GM21390 (cell line): Measurements from ENCODE around the gene DNTTIP2.
"Not testable (repeated sequence)": the region's sequence is repeated elsewhere in the genome, so short reads cannot be mapped to it uniquely, and the experiment has no call there.

Source experiments
- ATAC-seq: cut with Tn5 transposase; IDR thresholded peaks from one replicate; pipeline ENCODE4 v1.9.1; 2021; ENCODE audit not compliant: unreplicated experiment

DNTTIP2 gene

DNA sequence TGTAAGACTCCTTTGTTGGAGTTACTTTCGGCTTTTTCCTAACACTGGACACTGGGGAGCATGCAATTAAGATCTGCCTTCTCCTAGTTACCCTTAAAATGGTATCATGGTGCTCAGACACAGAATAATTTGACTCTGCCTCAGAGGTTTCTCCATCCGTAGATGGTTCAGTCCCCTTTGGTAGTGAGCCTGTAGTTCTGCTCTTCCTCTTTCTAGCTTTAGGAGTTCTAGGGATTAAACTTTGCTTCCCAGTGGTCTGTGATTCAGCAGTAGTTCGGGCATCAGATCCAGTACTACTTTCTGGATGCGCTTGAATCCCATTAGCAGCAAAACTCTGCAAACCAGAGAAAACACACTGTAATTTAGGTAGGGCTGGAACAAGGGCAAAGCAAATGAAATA lies 1.5 kb downstream of the DNTTIP2 start:
- ATAC-seq: no peak

- no peak for ATAC-seq
Measured at GRCh38 chr1:93876244-93876643, 2.8 kb downstream of the DNTTIP2 start.

DNA sequence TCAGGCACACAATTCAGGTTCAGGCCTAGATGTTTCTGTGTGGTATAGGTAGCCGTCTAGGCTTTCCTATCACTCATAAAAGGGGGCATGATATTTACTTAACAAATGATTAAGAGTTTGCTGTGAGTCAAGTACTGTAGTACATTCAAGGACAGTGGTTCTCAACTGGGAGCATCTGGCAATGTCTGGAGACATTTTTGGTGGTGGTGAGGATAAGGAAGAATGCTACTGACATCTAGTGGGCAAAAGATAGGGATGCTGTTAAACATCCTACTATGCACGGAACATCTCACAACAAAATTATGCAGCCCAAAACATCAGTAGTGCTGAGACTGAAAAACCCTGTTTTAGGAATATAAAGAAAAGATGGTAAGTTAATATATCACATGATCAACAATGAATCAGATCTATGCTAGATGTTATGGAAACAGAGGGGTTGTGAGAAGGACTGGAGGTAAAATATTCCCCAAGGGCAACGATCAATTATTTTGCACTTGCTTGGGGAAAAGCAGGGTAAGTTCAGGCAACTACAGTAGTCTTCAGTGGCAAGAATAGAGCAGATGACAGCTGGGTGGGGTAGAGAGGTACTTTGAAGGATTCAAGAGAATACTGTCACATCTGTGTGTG lies 4.9 kb downstream of the DNTTIP2 start:
- ATAC-seq: no peak

- no peak for ATAC-seq
Measured at GRCh38 chr1:93871366-93871765, 7.6 kb downstream of the DNTTIP2 start.

GRCh38 chr1:93869653-93870052 lies 9.4 kb downstream of the DNTTIP2 start:
- no peak for ATAC-seq

DNA sequence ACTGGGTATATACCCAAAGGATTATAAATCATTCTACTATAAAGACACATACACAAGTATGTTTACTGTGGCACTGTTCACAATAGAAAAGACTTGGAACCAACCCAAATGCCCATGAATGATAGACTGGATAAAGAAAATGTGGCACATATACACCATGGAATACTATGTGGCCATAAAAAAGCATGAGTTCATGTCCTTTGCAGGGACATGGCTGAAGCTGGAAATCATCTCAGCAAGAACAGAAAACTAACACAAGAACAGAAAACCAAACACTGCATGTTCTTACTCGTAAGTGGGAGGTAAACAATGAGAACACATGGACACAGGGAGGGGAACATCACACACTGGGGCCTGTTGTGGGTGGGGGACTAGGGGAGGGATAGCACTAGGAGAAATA lies 10.5 kb downstream of the DNTTIP2 start:
- ATAC-seq: not testable (repeated sequence)

GRCh38 chr1:93865253-93865652 lies 13.8 kb downstream of the DNTTIP2 start:
- no peak for ATAC-seq

GRCh38 chr1:93864175-93864574 lies 14.8 kb downstream of the DNTTIP2 start:
- ATAC-seq: no peak

DNA sequence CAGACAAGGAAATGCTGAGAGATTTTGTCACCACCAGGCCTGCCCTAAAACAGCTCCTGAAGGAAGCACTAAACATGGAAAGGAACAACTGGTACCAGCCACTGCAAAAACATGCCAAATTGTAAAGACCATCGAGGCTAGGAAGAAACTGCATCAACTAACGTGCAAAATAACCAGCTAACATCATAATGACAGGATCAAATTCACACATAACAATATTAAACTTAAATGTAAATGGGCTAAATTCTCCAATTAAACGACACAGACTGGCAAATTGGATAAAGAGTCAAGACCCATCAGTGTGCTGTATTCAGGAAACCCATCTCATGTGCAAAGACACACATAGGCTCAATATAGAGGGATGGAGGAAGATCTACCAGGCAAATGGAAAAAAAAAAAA lies 21.4 kb downstream of the DNTTIP2 start:
- not testable (repeated sequence) for ATAC-seq

DNA sequence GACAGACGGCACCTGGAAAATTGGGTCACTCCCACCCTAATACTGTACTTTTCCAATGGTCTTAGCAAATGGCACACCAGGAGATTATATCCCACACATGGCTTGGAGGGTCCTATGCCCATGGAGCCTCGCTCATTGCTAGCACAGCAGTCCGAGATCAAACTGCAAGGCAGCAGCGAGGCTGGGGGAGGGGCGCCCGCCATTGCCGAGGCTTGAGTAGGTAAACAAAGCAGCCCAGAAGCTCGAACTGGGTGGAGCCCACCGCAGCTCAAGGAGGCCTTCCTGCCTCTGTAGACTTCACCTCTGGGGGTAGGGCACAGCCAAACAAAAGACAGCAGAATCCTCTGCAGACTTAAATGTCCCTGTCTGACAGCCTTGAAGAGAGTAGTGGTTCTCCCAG lies 23.0 kb downstream of the DNTTIP2 start:
- not testable (repeated sequence) for ATAC-seq

DNA sequence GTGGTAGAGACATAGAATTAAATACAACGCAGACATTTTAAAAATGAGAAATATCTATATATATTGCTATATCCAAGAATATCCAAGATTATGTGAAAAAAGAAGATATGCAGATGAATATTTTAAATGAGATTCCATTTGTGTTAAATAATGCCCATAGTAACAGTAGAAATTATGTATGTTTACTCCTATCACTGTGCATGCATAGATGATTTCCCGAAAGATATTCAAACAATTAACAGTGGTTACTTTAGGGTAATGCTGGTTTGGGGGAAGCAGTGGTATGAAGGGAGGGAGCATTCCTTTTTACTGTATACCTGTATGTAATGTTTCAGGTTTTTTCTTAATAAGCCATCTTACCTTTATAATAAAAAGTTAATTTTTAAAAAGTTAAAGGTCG lies 25.1 kb downstream of the DNTTIP2 start:
- ATAC-seq: no peak

DNA sequence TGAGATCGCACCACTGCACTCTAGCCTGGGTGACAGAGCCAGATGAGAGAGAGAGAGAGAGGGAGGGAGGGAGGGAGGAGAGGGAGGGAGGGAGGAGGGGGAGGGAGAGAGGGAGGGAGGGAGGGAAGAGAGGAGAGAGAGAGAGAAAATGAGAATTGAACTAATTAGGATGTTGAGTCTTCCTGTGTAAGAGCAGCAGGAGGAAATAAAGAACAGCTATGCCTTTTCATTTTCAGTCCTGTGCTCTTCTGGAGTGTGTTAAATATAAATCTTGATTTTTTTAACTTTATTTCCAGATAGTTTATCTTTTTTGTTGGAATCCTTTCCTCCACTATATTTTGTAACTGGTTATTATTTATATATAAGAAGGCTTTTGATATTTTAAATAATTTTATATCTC lies 27.1 kb downstream of the DNTTIP2 start:
- no peak for ATAC-seq

- no peak for ATAC-seq
Measured at GRCh38 chr1:93851327-93851712, 27.7 kb downstream of the DNTTIP2 start.

GRCh38 chr1:93850687-93851326 lies 28.2 kb downstream of the DNTTIP2 start:
- ATAC-seq: not testable (repeated sequence)

DNA sequence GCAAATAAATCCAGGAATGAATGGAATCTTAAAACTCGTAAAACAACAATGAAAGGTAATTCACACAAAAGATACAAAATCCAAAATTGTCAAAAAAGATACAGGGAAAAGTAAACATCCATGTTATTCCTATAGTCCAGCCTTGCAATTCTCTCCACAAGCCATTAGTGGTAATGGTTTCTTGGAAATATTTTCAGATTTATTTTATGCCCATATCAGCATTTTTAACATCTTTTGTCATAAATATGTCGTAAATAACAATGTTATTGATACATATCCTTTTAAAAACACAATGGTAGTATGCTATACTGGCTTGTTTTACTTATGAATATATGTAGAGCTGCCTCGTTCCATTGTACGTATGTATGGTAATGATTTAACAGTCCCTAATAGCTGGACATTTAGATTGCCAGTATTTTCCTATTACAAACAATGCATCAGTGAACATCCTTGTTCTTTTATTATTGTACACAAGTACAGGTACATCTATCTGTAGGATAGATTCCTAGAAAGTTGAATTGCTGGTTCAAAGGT lies 30.6 kb downstream of the DNTTIP2 start:
- ATAC-seq: no peak

DNA sequence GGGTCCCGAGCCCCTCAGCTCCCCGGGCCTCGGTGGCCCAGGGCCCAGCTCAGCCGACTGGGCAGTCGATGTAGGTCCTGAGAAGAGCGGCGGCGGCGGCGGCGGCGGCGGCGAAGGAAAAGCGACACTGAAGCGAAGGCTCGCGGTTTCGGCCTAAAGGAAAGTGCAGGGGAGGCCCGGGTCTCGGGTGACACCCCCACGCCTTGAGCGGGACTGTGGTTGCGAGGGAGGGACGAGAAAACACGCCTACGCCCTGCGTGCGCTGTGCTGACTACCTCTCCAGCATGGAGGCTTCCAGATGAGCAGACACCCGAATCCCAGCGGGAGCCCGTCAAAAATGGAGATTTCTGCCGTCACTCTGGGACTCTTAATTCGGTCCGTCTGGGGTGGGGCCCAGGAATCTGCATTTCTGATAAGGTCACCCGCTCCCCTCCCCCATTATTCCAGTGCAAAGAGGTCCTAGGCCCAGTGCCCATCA lies 31.2 kb downstream of the DNTTIP2 start:
- peak; percentile 25 for ATAC-seq

GRCh38 chr1:93846992-93847810 lies 31.8 kb downstream of the DNTTIP2 start:
- peak; percentile 66 for ATAC-seq

- peak; percentile 44 for ATAC-seq
Measured at GRCh38 chr1:93846206-93846991, 32.6 kb downstream of the DNTTIP2 start.

GRCh38 chr1:93845538-93846205 lies 33.3 kb downstream of the DNTTIP2 start:
- peak; percentile 18 for ATAC-seq
